Cerebellar nuclear complex (tissue), 1 donor: ENCODE results near the gene SWI5.
"Not testable (repeated sequence)": the region's sequence is repeated elsewhere in the genome, so short reads cannot be mapped to it uniquely, and the experiment has no call there.

Experiments used
- DNase-seq, 2 experiments: peaks; one replicate each; lab custom pipeline; 2025; lab: John Stamatoyannopoulos, UW

SWI5 gene

DNA sequence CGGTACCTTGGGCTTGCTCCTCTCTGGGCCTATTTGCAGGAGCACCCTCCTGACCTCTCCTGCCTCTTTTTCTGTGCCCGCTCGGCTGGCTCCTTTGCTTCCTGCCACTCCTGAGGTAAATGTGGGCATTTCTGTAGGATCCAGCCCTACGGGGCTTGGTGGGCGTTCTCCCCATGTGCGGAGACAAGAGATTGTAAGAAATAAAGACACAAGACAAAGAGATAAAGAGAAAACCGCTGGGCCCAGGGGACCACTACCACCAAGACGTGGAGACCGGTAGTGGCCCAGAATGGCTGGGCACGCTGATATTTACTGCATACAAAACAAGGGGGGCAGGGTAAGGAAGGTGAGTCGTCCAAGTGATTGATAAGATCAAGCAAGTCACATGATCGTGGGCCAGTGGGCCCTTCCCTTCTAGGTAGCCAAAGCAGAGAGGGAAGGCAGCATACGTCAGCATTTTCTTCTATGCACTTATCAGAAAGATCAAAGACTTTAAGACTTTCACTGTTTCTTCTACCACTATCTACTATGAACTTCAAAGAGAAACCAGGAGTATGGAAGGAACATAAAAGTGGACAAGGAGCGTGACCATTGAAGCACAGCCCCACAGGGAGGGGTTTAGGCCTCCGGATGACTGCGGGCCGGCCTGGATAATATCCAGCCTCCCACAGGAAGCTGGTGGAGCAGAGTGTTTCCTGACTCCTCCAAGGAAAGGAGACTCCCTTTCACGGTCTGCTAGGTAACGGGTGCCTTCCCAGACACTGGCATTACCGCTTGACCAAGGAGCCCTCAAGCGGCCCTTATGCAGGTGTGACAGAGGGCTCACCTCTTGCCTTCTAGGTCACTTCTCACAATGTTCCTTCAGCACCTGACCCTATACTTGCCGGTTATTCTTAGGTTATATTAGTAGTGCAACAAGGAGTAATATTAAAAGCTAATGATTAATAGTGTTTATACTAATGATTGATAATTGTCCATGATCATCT, 3.3 kb downstream of the SWI5 start:
- DNase-seq = not testable (repeated sequence)

DNA sequence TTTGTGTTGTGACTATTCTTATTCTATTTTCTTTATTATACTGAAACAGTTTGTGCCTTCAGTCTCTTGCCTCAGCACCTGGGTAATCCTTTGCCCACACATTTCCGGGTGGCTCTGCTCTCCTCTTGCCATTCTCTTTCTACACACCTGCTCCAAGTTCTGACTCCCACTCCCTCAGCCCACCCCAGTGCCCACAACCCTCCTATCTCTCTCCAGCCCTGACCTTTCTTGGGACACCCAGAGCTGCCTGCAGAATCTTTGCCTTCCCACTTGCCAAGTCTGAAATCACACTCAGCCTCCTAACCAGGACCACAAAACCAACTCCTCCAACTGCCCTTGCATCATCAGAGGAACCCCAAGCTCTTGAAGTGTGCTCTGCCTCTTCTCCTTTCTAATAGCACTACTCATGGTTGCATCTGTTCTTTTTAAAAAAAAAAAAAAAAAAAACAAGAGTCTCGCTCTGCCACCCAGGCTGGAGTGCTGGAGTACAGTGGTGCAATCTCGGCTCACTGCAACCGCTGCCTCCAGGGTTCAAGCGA, 4.1 kb downstream of the SWI5 start:
- DNase-seq = no peak

DNA sequence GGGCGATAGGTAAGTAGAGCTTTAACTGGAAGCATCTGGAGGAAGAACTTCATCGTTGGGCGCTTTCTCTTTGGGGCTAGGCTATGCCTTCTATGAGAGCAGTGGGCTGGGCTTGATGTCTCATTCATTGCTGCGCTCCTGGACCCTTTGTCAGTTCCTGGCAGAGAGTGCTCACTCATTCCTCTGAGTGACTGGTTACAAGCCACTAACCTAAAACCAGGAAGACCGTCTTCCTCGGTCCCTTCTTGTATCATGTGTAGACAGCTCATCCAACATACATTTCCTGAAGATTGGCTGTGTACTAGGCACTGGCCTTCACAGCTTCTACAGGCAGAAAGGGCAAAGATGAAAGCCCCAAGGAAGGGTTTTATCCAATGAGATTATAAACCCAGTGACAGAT, 6.4 kb downstream of the SWI5 start:
- no peak for DNase-seq

DNA sequence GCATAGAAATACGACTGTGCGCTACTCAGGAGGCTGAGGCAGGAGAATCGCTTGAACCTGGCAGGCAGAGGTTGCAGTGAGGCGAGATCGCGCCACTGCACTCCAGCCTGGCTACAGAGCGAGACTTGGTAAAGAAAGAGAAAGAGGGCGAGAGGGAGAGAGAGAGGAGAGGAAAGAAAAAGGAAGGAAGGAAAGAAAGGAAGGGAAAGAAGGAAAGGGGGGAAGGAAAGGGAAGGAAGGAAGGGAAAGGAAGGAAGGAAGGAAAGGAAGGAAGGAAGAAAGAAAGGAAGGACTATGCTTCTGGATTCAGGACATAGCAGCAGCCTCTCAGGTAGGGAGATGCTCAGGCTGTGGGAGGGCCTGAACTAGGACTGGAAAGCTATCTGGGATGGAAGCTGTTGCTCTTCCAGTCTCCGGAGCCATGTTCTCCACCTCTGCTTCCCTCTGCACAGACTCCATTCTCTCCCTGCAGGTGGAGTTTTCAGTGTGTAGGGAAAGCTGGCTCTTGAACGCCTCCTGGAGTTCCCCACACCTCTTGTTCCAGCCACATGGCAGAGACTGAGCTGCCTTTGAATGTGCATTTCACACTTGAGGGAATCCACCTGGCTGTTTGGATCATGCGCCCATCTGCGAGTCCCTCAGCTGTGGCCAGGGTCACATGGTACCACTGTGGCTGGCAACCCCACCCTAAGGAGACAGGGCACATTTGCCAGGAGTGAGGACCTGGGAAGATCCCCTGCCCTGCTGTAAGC, 9.1 kb downstream of the SWI5 start:
- DNase-seq = peak in 1 of 2 experiments; percentile 4

DNA sequence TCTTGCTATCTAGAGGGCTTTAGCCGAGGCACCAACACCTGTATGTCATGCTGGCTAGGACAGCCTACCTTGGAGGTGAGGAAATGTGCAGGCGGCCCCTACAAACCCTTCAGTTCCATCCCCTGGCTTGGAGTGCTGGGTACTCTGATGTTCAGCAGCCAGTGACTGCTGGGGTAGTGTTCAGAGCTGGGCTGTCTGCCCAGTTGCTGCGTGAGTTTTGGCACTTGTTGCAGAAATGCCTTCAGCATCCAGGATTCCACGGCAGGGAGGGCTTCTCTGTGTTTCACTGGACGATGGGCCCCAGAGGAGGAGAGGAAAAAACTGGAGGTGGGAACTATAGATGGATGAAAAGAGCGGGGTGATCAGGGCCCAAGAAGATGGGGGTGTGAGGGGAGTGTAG, 10.4 kb downstream of the SWI5 start:
- peak in 1 of 2 experiments; percentile 17 for DNase-seq

DNA sequence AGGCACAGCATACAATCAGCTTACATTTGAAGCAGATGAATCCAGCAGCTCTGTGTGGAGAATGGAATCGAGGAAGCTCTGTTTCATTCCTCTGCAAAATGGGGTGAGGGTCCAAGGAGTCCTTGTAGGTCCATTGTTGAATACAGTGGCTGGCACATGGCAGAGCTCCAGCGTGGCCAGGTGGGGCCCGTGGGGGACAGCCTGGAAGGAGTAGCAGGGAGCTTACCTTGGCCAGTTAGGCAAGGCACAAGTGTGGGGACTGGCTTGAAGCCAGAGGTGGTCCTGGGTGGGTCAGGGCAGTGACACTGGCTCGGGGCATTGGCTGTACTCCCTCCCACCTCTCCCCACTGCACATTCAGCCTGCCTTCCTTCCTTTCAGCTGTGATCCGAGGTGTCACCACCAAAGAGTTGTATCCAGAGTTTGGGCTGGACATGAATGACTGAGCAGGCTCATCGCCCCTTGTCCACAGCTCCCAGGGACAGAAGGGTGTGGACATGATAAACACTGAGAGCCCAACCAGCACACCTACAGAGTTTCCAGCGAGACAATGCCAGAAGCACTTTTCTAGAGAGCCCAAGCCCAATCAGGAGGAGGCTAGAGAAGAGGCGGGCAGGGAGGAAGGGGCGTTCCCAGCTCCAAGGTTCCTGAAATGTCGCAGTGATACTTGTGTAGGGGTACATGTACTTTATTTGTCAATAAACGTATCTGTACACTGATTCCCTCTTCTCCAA, 12.4 kb downstream of the SWI5 start:
- no peak for DNase-seq

DNA sequence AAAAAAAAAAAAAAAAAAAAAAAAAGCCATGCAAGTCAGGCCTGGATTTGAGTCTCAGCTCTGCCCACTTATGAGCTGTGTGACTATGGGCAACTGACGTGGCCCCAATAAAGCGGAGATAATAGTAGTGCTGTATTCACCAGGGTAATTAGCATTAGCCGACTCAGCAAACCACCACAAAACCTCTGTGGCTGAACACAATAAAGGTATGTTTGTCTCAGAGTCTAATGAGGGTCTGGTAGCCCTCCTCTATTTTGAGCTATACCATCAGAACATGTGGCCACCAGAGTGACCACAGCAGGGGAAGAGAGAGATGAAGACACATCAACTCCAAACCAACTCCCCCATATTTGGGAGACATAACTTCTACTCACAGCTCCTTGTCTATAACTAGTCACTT, 15.9 kb downstream of the SWI5 start:
- DNase-seq = no peak

DNA sequence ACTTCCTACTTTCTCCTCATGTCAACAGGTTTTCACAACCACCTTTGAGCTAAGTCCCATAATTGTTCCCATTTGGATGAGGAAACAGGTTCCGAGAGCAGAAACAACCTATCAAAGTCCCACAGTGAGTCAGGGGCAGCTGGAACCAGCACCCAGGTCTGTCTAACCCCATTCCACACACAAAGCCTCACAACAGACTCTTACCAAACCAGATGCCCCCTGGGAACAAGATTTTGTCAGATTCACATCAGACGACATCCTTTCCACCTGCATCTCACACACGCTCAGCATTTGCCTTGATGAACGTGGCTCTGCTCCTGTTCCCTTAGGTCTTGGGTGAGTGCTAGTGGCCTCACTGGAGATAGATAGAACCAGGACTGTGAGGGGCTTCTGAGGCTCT, 17.0 kb downstream of the SWI5 start:
- DNase-seq = no peak

DNA sequence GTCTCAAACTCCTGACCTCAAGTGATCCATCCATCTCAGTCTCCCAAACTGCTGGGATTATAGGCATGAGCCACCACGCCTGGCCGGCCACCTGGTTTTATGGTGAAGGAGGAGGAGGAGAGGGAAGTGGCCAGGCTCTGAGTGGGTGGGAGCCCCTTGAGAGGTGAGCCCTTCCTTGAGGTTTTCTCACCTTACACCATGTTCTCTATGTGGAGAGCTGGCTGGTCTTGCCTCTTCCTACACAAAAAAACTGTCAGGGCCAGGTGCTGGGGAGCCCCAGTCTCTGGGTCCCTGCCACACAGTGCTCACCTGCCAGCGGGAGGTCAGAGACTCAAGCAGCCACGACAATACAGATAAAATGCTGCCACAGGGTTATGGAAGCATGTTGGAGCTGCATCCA, 18.1 kb downstream of the SWI5 start:
- no peak for DNase-seq

DNA sequence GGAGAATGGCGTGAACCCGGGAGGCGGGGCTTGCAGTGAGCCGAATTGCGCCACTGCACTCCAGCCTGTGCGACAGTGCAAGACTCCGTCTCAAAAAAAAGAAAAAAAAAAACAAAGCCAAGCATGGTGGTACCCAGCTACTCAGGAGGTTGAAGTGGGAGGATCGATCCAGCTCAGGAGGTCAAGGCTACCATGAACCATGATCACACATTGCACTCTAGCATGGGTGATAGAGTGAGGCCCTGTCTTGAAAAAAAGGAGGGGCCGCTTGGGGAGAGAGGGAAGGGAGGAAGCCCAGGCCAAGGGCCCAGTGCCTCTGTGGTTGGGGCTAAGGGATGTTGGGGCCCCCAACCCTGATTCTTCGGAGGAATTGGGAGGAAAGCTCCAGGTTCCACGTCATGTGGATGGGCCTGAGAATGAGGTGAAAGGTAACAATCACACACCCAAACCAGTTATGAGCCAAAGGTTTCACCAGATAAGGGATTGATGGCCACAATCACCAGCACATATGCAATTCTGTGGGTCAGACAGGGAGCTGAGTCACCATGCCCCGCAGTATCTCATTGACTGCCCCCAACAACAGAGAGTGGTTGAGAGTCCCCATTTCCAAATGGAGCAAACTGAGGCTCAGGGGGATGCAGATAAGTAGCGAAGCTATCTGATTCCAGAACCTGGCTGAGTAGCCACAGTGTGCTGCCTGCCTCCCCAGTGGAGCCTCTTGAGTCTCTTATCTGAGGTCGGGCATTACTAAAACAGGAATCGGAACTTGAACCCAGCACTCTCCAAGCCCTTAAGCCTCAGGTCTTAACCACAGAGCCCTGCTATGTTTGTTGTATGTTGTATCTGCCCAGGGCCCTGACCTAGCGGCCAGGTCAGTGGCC, 20.5 kb downstream of the SWI5 start:
- no peak for DNase-seq

DNA sequence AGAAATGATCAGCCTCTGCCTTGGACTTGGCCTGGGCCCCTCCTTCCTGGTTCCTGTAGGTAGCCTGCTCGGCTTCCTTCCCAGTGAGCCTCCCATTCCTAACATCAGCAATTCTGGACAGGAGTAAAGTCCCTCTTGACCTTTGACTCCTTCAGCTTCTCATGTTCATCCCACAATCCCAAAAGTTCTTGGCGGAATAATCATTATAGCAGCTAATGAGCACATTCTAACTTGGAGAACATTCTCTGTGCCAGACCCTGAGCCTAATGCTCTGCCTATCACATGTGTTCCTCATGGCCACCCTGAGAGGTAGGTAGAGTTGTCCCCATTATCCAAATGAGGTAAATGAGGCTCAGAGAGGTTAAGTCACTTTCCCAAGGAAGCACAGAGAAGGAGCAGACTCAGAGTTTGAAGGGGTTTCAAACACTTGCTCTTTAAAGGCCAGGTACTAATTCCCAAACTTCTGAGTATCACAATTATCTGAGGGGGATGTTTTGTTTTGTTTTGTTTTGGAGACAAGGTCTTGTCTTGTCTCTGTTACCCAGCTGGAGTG, 21.2 kb downstream of the SWI5 start:
- no peak for DNase-seq

DNA sequence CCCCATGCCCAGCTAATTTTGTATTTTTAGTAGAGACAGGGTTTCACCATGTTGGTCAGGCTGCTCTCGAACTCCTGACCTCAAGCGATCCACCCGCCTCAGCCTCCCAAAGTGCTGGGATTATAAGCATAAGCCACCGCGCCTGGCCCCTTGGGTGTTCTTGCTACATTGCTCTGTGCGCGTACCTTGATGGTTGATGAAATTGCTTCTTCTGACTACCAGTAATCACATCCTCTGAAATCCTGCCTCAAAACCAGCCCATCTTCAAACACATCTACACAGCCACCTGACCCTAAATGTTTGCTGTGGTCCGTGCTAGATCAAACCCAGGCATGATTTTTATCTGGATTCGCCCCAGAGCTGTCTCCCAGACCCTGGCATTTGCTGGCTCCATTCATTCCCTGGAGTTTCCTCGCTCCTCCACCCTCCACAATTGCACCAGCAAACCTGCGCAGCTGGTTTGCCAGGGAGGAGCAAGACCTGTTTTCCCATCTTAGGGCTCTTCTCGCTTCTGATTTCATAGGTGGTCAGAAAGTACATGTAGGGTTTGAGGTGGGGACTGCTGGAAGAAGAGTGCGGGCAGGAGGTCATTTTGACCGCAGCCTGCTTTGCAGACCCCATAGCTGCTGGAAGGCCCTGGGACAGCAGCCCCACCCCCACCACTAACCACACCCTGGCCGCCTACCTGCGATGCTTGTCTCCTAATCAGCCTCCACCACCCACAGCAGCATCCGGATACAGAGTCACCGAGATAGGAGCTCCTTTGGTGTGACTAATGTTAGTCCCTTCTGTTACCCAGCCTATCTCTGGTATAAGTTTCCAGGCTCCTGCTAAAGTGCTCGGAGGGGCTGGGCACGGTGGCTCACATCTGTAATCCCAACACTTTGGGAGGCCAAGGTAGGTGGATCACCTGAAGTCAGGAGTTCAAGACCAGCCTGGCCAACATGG, 22.7 kb downstream of the SWI5 start:
- DNase-seq = no peak

DNA sequence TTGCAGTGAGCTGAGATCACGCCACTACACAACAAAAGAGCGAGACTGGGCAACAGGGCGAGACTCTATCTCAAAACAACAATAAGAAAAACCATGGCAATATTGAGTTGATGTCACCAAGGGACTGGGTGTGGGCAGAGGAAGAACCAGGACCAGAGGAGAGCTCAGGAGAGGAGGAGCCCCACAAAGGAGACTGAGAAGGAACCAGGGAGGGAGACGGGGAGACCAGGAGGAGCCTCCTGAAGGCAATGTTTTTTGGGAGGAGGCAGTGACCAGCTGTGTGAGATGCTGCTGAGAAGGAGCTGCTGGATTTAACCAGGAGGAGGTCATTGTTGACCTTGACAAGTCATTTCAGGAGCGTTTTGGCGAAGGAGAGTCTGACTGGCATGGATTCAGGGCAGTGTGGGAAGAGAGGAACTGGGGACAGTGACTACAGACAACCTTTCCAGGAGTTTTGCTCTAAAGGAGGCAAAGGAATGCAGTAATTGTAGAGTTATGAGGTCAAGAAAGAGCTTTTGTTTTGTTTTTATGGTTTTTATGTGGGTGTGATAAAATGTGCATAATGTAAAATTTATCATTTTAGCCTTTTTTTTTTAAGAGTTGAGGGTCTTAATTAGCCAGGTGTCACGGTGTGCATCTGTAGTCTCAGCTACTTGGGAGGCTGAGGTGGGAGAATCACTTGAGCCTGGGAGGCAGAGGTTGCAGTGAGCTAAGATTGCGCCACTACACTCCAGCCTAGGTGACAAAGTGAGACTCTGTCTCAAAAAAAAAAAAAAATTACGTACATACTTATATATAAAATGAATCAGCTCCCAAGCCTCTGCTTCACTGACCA, 28.3 kb downstream of the SWI5 start:
- DNase-seq = no peak

DNA sequence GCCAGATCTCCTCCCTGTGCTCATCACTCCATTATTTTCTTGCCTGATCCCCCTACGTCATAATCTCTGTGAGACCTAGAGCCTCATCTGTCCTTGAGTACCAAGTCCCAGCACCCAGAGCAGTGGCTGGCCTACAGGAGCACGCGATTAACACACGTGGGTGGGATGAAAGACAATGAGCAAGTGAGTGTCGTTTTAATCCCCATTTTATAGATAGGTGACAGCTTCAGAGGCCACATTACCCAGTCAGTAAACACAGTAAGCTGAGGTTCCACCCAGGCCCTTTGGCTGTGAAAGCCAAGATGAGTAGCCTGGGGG, 28.9 kb downstream of the SWI5 start:
- DNase-seq = no peak

DNA sequence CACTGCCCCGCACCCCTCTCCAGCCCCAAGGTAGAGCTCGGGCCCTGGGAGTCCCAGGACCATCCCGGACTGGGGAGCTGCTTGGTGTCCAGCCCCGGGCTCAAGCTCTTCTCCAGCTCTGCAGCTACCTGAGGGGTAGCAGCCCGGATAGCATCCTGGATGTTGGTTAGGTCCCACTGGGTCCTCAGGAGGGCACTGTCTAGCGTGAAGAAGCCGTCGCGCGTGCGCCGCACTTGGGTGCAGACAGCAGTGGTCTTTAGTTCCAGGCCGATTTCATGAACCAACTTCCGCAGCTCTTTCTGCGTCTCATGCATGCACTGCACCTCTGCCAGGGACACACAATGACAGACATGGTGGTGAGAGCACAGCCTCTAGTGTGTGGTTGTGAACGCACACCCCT, 33.5 kb downstream of the SWI5 start:
- no peak for DNase-seq

DNA sequence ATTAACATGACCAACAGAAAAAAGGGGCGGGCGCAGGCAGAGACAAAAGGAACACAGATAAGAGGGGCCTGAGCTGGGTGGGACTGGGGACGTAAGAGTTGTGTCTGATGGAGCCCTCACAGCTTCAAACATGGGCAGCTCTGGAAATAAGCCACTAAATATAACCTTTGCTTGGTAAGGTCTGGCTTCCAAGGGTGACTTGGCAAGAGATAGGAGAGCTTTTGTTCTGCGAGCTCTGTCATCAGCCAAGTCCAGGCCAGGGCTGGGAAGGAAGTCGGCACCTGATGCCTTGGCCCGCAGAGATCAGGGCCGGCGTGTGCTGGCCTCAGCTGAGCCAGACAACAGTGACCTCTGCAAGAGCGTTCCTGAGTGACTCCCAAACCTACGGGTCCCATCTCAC, 34.4 kb downstream of the SWI5 start:
- DNase-seq = no peak

DNA sequence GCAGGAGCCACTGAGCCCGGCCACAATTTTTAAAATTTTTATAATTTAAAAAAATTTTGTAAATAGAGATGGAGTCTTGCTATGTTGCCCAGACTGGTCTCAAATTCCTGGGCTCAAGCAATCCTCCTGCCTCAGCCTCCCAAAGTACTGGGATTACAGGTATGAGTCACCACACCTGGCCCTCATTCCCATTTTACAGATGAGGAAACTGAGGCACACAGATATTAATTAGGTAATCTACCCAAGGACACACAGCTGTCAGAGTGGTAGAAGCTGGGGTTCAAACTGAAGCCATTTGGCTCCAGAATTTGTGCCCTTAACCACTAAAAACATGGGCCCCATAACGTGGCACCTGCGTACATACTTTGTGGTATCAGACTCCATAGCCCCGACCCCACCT, 38.6 kb downstream of the SWI5 start:
- DNase-seq = no peak

DNA sequence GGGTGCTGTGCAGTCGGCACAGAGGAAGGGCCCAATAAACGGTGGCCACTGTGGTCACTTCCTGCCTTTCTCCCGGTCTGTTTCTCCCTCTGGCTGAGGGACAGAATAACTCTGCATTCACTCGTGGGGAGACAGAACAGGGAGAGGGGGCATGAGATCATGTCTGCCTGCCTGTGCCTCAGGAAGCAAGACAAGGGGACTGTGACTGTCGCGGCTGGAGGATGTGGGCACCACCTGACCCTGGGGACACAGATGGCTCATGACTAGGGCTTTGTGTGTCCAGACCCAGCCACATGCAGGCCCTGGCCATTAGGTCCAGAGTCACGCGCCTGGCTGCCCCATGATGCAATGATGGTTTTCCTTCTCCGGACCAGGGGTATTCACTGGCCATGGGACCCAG, 40.3 kb downstream of the SWI5 start:
- DNase-seq = no peak

DNA sequence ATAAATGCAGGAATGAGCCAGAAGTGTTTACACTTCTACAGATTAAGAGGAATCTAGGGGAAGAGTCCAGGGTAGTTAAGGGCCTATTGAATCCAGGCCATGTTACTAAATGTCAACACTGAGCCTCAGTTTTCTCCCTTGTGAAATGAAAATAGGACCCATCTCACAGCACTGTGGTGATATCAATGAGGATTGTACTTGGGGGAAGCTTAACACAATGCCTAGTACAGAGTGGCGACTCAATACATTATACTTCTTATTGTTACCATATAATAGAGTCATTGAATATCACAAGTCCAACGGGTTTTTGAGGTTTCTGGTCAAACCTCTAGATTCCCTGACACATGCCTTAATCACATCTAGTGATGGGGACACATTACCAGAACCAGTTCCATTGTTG, 41.6 kb downstream of the SWI5 start:
- DNase-seq = no peak
